HG03097 (cell line): ENCODE measurements around the gene DUOX1.
"Not testable (repeated sequence)": the region's sequence is repeated elsewhere in the genome, so short reads cannot be mapped to it uniquely, and the experiment has no call there.

Source experiments
- ATAC-seq: cut with Tn5 transposase; IDR thresholded peaks from one replicate; pipeline ENCODE4 v1.9.1; 2021; ENCODE audit not compliant: unreplicated experiment, low FRiP score

DUOX1 gene

DNA sequence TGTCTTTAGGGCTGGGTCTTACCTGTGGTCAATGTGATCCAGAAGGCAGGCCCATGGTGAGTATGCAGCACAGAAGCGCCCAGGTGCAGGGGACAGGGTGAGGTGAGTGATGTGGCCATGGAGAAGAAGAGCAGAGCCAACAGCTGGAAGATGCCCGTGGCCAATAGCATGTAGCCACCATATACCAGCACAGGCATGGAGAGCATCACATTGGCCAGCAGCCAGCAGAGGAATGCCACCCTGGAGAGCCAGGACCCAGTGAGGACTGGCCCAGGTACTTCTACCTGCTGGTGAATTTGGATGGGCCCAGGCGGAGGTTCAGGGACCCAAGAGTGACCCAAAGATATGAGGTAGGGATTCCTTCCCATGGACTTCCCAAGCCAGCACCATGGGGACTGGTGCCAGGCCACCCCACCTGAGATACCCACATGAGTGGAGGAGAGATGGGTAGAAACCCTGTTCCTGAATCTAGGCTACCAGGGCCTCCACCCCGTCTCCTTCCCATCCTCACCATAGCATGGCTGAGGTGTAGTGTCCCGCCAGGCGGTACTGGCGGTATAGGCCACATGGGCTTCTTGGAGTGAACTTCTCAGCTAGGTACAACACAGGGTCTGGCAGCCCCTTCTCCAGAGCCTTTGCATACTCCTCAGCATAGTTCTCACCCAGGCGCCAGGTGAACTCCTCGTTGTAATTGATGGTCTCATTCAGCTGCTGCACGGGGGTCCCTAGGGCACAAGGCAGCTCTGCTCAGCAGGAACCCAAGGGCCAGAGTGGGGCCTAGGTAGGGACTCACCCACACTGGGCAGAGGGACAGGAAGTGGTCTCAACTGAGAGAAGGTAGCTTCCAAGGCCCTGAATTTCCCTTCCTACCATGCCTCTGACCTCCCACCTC, 9.5 kb upstream of the DUOX1 start:
- no peak for ATAC-seq

- no peak for ATAC-seq
Observed at GRCh38 chr15:45121020-45121419, 8.8 kb upstream of the DUOX1 start.

GRCh38 chr15:45121706-45122417, 7.9 kb upstream of the DUOX1 start:
- ATAC-seq, result no peak

DNA sequence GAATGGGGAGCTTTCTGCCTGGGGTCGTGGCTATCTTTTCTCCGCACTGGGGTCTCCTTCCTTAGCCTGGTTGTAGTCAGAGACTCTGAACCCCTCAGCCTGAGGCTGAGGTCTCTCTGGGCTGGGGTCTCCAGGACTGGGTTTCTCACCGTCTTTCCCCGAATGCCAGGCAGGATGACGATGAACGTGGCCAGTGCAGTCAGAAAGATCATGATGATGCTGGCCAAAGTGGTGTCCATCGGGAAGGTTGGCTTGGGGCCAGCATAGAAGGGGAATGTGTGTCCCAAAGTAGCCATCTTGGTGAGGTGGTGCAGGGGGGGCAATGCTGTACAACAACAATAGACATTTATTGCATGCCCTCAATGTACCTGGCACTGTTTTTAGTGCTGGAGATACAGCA, 7.1 kb upstream of the DUOX1 start:
- ATAC-seq, result no peak

DNA sequence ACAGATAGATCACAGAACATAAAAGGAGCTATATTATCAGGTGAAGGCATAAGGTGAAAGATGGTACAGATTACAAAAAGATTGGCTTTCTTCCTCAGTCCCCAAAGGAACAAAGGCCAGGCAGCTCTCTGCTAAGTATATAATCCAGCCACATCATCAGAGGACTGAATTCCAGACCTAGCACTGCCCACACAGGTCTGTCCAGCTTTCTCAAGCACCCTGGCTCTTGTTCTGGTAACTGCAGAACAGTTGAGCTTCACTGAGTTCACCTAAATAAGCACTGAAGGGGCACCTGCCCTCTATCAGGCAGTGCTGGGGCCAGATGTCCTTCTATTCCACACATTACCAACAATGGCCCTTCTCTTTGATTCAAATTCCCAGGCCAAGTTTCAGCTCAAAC, 6.4 kb upstream of the DUOX1 start:
- no peak for ATAC-seq

- ATAC-seq, result no peak
Observed at GRCh38 chr15:45126535-45127158, 3.1 kb upstream of the DUOX1 start.

DNA sequence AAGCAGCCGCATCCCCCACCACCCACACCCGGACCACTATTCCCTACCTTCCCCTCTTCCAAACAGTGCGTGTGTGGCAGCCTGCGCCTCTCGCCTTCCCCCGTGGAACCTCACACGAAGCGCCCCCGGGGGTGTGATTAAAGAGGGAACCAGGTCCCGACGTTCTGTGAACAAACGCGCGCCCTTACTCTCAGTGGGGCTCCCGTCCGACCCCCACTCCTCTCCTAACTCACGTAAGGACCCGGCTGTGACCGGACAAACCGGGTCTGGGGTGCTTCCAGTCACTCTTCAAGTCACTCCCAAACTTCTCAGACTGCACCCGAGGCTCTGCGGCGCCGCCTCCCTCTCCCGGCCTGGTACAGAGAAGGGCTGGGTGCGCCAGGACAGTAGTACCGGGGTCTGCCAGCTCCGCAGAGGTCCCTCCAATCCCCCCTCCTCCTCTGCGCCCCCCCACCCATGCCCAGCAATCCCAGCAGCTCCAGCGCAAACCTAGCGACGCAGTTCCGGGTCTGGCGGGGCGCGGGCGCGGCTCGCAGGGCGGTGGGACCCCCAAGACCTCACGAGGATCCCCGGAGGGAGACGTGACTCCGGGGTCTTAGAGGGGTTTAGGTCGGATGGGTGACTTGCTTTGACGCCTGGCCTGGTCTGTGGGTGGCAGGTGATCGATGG, 689 bp upstream of the DUOX1 start:
- no peak for ATAC-seq

GRCh38 chr15:45130291-45131000, 652 bp downstream of the DUOX1 start:
- ATAC-seq, result no peak

GRCh38 chr15:45131510-45131909, 1.7 kb downstream of the DUOX1 start:
- no peak for ATAC-seq

- no peak for ATAC-seq
Observed at GRCh38 chr15:45132844-45133560, 3.2 kb downstream of the DUOX1 start.

DNA sequence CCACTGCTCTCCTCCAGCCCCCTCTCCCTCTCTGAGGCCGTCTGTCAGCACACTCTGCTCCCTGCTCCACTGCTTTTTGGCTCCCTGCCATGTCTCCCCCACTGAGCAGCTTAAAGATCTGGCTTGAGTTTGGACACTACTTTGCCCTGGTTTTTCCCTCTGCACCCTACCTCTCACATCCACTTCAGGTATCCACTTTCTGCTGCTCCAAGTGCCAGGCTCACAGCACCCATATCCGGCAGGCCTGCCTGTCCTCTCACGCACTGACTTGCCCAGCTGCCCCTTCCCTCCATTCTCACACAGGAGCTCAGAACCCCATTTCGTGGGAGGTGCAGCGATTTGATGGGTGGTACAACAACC, 3.7 kb downstream of the DUOX1 start:
- no peak for ATAC-seq

DNA sequence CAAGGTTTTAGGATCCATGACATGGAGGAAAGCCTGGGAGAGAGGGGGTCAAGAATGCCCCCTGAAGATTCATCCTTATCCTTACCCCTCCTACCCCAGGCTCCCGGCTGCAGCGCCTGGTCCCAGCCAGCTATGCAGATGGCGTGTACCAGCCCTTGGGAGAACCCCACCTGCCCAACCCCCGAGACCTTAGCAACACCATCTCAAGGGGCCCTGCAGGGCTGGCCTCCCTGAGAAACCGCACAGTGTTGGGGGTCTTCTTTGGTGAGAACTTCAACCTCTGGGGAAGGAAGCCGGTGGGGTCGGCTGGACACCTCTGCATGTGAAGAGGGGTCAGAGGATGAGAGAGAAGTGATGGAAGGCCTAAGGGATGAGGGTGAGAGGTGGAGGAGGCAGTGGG, 4.3 kb downstream of the DUOX1 start:
- ATAC-seq, result no peak

DNA sequence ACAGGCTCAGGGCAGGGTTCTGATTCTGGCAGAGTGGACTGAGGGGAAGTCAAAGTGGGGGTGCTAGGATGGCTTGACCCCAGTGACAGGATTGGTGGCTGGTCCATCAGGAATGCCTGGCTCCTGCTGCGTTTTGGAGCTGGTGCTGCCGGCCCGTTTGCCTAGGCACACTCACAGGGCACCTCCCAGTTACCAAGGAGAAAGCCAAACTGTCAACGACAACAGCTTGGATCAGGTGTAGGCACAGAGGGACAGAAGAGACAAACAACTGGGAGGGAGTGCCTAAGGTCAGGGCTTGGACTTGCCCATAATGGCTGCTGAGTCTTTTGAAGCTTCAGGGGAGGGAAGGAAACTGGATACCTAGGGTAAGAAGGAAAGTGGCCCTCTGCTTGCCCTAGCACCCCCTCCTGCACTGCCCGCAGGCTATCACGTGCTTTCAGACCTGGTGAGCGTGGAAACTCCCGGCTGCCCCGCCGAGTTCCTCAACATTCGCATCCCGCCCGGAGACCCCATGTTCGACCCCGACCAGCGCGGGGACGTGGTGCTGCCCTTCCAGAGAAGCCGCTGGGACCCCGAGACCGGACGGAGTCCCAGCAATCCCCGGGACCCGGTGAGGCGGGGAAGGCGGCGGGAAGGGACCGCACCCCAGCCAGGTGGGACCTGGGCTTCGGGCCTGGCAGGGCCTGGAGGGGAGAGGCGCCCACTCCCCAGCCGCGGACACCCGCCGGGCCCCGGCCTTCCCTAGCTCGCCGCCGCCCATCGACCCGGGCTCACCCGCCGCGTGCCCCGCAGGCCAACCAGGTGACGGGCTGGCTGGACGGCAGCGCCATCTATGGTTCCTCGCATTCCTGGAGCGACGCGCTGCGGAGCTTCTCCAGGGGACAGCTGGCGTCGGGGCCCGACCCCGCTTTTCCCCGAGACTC, 5.1 kb downstream of the DUOX1 start:
- ATAC-seq, result no peak

DNA sequence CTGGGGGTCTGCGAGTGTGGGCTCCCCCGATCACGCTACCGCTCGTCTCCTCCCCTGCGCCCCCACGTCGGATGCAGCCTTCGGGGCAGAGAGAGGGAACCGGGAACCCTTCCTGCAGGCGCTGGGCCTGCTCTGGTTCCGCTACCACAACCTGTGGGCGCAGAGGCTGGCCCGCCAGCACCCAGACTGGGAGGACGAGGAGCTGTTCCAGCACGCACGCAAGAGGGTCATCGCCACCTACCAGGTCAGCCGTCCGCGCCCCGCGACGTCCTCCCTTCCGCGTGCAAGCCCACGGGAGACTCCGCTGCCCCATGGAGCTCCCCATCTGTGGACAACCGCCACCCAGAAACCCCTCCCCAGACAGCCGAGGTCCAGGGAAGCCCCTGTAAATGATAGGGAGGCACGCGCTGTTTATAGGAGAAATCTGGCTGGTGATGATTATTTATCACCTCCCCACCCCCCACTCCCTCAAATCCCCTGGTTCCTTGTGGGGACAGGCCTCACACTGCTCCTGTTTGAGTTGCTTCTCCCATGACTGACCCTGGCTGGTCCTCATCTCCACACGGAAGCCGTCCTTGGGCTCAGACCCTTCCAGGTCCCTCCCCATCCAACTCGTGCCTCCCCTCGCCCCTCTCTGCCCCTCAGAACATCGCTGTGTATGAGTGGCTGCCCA, 6.0 kb downstream of the DUOX1 start:
- not testable (repeated sequence) for ATAC-seq

GRCh38 chr15:45136378-45136764, 6.6 kb downstream of the DUOX1 start:
- ATAC-seq, result no peak

- ATAC-seq, result no peak
Observed at GRCh38 chr15:45137703-45138102, 7.9 kb downstream of the DUOX1 start.

- ATAC-seq, result no peak
Observed at GRCh38 chr15:45138814-45139765, 9.3 kb downstream of the DUOX1 start.
